Forelimb muscle (tissue), 1 donor: ENCODE measurements around the gene MAPK12. TPM values are rescaled to one million over a fixed set of nuclear protein-coding genes. Genes with fewer than 3 reads are reported as not detected.
"Not testable (repeated sequence)": the region's sequence is repeated elsewhere in the genome, so short reads cannot be mapped to it uniquely, and the experiment has no call there.

ENCODE experiments used
- DNase-seq: peaks from one replicate; pipeline ENCODE4 v3.0.0-alpha.2; 2013; ENCODE audit warnings: low read depth
- polyA plus RNA-seq: library from polyadenylated mRNA; unstranded; fragments of 120-200 nt; gene quantifications from one replicate; pipeline ENCODE4 v1.2.1, GENCODE V29; 2013; ENCODE audit not compliant: insufficient read length

MAPK12 gene
- polyA plus RNA-seq, 1 donor = 33.2 TPM

- no peak for DNase-seq
Observed at GRCh38 chr22:50282361-50283155, 21.1 kb upstream of the MAPK12 start.

- no peak for DNase-seq
Observed at GRCh38 chr22:50281957-50282356, 20.5 kb upstream of the MAPK12 start.

GRCh38 chr22:50281384-50281760 lies 19.9 kb upstream of the MAPK12 start:
- no peak for DNase-seq

GRCh38 chr22:50280708-50281383 lies 19.4 kb upstream of the MAPK12 start:
- no peak for DNase-seq

GRCh38 chr22:50280022-50280707 lies 18.7 kb upstream of the MAPK12 start:
- DNase-seq = no peak

- no peak for DNase-seq
Observed at GRCh38 chr22:50278956-50279619, 17.6 kb upstream of the MAPK12 start.

GRCh38 chr22:50278461-50278860 lies 17.0 kb upstream of the MAPK12 start:
- no peak for DNase-seq

- DNase-seq = no peak
Observed at GRCh38 chr22:50277761-50278160, 16.3 kb upstream of the MAPK12 start.

- no peak for DNase-seq
Observed at GRCh38 chr22:50276143-50276542, 14.7 kb upstream of the MAPK12 start.

- no peak for DNase-seq
Observed at GRCh38 chr22:50275181-50276055, 13.9 kb upstream of the MAPK12 start.

- no peak for DNase-seq
Observed at GRCh38 chr22:50274771-50275170, 13.3 kb upstream of the MAPK12 start.

- DNase-seq = no peak
Observed at GRCh38 chr22:50274311-50274710, 12.8 kb upstream of the MAPK12 start.

- DNase-seq = not testable (repeated sequence)
Observed at GRCh38 chr22:50273781-50274180, 12.3 kb upstream of the MAPK12 start.

- DNase-seq = not testable (repeated sequence)
Observed at GRCh38 chr22:50273352-50273751, 11.9 kb upstream of the MAPK12 start.

- DNase-seq = no peak
Observed at GRCh38 chr22:50272044-50272802, 10.7 kb upstream of the MAPK12 start.

- DNase-seq = no peak
Observed at GRCh38 chr22:50271519-50271970, 10.1 kb upstream of the MAPK12 start.

GRCh38 chr22:50270666-50271394 lies 9.3 kb upstream of the MAPK12 start:
- DNase-seq = no peak

GRCh38 chr22:50269970-50270665 lies 8.6 kb upstream of the MAPK12 start, which contains the start of gene MAPK11:
MAPK11 (minus strand) TSS chr22:50270380; CDS start chr22:50270292, 88 bp downstream.
- no peak for DNase-seq

- DNase-seq = no peak
Observed at GRCh38 chr22:50269573-50269969, 8.1 kb upstream of the MAPK12 start.
